Stimulated activated CD4-positive, alpha-beta T cell treated with anti-CD3 and anti-CD28 coated beads, Interleukin-12 subunit alpha, Interleukin-12 subunit beta, amount 100 ng/mL, for 24 hours (primary cell): ENCODE measurements around the gene HECW1.
A peak's percentile ranks its signal among the peaks of the same experiment; 100 is the strongest.
"Not testable (repeated sequence)": the region's sequence is repeated elsewhere in the genome, so short reads cannot be mapped to it uniquely, and the experiment has no call there.

Source experiments
- DNase-seq, 2 experiments: peaks; one replicate each; pipeline ENCODE4 v3.0.0-alpha.2; 2020; ENCODE audit warnings: low read depth in 2 of 2

The HECW1 gene

DNA sequence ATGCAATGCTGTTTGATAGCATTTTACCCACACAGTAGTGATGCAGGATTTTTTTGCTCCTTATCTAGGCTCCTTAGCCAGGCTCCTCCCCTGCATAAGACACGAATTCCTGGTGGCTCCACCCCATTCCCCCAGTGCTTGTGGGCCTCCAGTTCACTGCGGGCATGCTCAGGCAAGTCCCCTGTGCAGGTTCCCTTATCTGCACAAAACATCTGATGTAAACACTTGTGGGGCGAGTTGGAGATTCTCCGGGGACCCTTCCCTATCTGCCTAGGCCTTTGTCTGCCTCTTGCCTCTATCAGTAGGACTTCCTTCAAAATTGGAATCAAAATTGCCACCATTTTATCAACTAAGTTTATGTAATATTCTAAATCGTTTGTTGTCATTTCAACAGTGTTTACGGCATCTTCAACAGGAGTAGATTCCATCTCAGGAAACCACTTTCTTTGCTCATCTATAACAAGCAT, 465.1 kb downstream of the HECW1 start:
- no peak for DNase-seq

DNA sequence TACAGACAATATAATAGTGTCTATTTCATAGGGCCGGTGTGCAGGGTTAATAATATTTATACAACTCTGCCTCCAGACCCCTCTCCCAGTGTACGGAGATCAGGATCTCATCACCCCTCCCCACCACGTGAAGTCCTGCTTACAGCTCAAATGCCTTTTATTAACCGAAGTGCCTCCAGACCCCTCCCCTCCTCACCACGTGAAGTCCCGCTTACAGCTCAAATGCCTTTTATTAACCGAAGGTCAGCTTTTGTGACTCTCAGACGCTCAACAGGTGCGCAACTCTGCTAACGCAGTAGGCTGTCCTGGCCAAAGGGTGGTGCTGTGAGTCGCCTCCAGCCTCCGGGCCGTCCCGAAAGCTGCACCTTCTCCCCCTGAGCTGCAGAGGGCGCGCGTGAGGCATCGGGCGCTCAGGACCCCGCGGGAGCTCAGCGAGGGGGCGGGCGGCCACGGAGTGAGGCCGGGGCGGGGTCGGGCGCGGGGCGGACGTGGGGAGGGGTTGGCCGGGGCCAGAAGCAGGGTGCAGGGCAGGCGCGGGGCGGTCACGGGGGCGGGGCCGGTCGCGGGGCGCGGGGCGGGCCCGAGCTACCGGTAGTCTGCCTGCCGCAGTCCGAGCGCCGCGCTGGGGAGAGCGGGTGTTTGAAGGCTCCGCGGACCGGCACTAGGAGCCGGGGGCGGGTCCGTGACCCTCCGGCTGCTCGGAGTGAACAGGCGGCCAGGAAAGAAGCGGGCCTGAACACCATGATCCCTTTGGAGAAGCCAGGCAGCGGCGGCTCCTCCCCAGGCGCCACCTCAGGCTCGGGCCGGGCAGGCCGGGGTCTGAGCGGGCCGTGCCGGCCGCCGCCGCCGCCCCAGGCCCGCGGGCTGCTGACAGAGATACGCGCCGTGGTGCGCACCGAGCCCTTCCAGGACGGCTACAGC, 470.3 kb downstream of the HECW1 start, which contains the start of gene STK17A:
Gene STK17A (plus strand): TSS at position 606 of the 921 bp plus-strand sequence. CDS start 136 bp downstream, at position 742.
- peak; percentile 86 to 94 for DNase-seq

DNA sequence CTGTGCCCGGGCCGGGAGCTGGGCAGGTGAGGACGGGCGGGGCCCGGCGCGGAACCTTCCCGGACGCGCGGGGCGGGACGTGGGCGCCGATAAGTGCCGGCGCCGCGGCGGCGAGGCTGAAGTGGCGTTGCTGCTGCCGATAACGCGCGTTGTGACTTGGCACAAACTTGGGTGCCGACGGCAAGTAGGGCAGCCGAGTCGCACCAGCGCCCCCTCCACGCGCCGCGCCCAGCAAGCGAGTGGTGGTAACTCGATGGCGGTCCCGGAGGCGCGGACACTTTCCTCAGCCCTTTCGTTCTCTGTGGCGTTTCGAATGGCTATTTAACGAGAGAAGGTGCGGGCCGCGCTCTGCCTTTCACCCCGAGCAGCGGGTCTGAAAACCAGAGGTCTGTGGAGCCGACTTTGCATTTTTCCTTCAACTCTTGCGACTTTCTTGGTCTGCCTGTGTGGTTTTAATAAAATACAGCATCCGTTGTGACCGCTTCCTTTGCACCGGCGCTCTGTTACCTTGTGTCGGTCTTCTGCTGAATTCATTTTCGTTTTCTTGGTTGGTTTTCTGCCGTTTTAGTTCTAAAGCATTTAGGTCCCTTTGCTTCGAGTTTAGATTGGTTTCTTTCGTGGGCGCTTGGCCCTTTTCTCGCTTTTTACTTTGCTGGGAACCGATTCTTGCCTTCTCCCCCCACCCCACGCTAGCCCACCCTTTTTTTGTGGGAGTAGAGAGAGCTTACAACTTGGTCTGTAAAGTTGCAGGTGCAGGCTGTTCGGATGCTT, 471.2 kb downstream of the HECW1 start:
- DNase-seq, result peak; percentile 40 to 42

DNA sequence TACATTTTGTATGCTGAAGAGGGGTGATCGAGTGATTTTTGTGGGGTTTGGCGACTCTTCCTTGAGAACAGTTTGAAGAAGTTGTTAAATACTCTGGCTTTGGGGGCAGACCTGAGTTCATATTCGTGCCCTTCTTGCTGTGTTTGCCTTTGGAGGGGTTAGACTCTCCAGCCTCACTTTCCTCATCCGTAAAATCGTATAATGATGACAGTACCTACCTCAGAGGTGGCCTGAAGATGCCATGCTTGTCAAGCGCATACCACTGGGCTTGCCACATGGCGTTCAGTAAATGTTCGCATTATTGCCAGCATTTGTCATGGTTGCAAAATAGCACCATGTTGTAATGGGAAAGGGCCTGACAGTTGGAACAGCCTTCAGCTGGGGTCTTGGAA, 471.7 kb downstream of the HECW1 start:
- DNase-seq, result no peak

DNA sequence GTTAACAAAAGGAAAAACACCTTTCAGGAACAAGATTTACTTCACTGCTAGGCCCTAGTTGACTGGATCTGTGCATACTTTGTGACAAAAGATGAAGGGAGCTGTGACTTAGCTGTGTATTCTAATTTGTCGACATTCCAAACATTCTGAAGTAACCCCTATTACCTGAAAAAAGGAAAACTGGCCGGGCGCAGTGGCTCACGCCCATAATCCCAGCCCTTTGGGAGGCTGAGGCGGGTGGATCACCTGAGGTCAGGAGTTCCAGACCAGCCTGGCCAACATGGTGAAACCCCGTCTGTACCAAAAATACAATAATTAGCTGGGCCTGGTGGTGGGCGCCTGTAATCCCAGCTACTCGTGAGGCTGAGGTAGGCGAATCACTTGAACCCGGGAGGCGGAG, 472.3 kb downstream of the HECW1 start:
- not testable (repeated sequence) for DNase-seq

DNA sequence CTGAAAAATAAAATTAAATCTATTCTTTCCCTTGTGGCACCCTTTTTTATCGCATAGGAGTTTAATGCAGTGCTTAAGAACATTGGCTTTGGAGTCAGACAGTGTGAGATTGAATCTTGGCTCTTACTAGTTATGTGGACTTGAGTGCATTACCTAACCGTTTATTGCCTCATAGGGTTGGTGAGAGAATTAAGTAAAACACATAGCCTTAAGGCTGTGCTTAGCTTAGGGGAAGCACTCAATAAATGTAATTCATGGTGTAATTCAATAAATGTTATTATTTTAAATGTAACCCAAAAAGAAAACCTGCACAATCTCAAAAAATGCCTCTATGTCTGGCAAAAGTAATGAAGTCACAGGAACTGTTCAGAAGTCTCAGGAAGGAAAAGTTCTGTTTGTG, 473.1 kb downstream of the HECW1 start:
- DNase-seq, result no peak

DNA sequence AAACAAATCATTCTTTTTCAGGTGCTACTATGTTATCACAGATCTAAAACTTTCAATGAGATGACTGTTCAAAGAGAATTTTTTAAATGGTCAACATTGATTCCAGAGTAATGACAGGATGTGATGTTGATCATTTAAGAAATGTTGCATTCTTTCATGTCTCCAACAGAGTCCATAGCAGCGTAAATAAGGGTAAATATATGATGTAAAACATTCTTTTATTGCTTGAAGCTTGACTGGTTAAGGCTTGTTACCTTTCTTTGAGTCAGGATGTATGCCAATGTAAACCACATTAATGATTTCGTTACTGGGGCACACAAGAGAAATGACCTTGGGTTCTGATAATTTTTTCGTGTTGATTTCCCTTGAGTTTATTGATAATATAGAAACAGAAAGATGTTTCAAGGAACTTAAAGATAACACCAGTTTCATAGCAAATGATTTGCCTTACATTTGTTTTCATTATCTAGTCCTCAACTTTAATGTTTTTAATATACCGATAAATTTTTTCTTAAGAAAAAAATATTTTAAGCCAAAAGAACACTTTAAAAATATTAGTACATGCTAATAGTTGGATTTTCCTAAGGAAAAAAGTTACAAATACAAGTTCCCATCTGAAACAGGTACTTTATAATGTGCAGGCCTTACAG, 473.9 kb downstream of the HECW1 start:
- DNase-seq, result no peak

DNA sequence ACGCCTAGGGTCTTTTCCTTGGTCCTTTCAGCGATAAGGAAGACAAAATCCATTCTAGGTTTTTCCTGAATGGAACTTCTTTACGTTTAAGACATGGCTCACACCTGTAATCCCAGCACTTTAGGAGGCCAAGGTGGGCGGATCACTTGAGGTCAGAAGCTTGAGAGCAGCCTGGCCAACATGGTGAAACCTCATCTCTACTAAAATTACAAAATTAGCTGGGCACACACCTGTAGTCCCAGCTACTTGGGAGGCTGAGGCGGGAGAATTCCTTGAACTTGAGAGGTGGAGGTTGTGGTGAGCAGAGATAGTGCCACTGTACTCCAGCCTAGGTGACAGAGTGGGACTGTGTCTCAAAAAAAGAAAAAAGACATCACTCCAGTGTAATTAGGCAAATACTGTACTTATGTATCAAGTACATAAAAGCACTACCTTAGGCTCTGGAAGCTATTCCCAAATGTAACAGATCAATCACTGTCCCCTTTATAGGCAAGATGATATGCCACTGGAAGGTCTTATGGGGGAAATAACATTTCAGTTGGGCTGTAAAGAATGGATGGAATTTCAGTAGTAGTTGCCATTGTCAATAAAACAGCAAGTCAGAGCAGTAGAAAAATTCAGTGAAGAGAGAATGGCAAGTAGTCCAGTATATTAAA, 476.2 kb downstream of the HECW1 start:
- DNase-seq, result no peak

DNA sequence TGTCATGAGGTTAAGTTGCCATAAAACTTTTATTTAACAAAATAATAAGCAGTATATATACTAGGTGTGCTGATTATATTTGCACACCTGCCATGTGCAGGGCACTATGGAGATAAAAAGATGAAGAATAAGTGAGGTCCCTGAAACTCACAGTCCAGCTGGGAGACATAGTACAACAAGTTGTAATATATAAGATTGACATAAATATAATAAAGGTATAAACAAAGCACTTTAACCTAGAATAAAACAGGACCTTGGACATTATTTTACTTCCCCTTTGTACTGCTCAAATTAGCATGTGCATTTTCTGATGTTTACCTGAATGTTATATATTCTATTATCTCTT, 476.7 kb downstream of the HECW1 start:
- no peak for DNase-seq

DNA sequence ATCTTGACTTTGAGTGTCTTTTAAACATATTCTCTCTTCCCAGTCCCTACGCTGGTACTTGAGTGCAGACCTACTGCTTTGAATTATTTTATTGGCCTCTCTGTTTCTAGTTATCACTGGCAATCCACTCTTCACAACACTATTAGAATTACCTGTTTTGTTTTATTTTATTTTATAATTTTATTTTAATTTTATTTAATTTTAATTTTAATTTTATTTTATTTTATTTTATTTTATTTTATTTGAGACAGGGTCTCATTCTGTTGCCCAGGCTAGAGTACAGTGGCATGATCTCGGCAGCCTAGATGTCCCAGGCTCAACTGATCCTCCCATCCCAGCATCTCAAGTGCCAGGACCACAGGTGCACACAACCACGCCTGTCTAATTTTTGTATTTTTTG, 477.3 kb downstream of the HECW1 start:
- no peak for DNase-seq

DNA sequence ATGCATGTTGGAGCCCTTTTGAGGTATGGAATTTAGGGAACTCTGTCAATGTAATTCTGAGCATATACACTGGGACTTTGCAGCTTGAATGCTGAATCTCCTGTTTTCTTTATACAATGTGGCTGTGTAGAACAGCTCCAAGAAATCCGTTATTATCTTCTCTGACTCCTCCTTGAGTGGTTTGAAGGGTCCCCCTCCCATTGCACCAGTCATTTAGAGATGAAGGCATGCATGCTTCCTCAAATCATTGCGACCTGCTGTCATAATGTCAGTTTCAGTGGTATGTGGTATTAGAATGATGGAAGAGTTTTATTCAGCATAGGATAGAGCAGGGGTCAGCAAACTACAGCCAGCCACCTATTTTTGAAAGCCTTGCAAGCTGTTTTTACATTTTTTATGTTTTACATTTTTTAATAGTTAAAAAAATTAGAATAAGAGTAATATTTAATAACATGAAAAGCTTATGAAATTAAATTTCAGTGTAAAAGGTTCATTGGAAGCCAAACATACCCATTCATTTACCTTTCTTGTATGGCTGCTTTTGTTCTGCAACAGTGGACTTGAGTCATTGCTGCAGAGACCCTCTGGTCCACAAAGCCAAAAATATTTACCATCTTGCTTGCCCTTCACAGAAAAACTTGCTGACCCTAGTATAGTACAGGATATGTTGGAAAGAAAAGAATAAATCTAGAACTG, 478.6 kb downstream of the HECW1 start:
- DNase-seq, result no peak

DNA sequence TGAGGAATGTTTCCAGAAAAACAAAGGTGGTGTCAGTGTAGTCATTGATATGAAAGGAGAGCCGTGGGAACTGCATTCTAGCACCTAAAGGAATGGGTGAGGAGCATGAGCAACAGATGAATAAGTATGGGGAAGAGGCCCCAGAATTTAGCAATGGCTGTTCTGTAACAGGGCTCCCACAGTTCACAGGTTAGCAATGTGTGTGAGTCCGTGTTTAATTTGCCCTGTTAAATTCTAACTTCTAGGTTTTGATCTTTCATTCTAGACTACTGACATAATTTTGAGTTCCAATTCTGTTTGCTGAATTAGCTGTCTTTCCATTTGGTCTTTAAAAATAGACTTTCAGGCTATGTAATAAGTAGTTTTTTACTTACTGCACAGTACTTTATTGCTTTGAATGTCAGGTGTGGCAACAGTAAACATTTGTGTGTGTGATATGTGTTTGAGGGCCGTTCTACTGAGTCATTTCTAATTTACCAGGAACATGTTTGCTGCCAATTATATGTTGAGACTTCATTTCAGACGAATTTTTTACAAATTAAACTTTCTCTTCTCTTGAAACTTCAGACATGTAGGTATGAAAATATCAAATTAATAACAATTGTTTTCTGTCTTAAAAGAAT, 479.2 kb downstream of the HECW1 start:
- no peak for DNase-seq

DNA sequence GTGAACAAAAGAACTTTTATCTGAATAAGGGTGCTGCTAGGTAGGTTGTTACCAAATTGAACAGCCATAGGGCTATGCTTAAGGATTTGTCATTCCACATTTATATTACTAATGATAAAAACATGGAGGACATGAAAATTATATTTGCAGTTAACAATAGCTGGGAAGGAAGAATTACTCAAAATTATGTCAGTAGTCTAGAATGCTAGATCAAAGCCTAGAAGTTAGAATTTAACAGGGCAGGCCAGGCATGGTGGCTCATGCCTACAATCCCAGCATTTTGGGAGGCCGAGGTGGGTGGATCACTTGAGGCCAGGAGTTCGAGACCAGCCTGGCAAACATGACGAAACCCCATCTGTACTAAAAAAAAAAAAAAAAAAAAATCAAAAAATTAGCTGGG, 479.9 kb downstream of the HECW1 start:
- DNase-seq, result no peak

DNA sequence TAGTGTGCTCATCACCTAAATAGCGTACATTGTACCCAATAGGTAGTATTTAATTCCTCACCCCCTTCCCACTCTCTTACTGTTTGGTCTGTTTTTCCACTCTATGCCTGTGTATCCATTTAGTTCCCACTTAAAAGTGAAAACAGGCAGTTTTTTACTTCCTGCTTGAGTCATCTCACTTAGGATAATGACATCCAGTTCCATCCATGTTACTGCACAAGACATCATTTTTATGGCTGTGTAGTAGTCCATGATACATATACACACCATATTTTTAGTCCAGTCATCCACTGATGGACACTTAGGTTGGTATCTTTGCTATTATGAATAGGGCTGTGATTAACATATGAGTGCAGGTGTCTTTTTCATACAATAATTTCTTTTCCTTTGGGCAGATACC, 480.6 kb downstream of the HECW1 start:
- no peak for DNase-seq

DNA sequence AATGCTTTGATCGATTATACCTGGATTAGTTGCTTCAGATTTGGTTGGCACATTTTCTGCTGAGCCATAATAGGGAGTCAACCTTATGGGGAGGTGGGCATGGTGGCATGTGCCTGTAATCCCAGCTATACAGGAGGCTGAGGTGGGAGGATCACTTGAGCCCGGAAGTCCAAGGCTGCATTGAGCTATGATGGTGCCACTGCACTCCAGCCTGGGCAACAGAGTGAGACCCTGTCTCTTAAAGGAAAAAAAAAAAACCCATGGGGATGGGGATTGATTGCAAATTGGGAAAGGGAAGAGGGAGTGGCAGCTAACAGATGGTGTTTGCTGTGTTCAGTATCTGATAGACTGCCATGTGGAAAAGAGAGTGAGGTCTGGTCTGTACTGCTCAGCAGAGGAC, 481.6 kb downstream of the HECW1 start:
- DNase-seq, result no peak

DNA sequence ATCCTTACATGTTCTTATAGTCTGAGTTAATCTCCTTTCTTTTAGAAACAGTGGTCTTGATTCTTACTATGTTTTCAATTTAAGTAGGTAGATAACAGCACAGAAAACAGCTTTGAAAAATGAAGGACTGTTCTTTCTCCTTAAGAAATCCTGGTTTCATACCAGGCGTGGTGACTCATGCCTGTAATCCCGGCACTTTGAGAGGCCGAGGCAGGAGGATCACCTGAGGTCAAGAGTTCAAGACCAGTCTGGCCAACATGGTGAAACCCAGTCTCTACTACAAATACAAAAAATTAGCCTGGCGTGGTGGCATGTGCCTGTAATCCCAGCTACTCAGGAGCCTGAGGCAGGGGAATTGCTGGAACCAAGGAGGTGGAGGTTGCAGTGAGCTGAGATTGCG, 484.0 kb downstream of the HECW1 start:
- not testable (repeated sequence) for DNase-seq

DNA sequence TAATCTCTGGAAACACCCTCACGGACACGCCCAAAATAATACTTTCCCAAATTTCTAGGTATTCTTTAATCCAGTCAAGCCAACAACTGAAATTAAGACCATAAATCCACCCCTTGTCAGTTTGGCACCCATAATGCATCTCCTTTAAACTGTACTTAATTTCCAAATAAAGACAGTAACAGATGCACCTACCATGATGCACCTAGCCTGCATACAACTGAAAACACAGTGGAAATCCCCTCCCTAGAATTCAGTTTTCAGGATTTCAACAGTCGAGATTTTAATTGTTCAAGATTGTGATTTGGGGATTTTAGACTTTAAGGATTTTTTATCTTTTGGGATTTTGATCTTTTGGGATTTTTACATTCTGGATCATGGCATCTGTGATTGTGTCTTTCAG, 487.6 kb downstream of the HECW1 start:
- no peak for DNase-seq

DNA sequence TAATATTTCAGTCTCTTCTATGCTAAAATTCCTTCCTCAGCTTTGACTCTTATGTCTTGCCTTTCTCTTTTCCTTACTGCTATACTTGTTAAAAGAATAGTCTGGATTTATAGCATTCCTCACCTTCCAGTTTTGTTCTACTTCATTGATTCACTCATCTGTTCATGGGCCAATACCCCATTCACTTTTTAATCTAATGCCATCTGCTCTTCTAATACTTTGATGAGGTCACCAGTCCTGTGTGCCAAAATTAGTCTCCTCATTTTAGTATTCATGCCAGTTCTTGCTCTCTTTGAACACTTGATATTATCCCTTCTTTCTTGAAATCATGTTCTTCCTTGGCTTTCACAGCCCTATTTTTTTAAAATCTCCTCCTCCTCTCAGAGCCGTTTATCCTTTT, 489.8 kb downstream of the HECW1 start:
- DNase-seq, result no peak

DNA sequence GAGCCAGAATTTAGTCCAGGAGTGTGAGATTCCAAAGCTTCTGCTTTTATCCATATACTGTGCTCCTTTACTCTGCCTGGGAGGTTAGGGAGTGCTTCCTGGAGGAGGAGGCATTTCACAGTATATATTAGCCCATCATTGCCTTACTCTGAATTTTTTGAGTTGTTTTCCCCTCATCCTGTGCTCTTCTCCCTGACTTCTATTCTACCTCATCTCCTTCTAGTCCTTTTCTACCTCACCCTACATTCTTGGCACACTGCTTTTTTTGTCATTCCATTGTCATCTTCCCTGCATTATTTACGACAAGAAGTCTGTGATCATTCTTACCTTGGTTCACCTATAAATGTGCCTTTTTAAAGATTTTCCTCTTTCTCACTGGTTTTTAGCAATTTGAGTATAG, 491.8 kb downstream of the HECW1 start:
- DNase-seq, result no peak

DNA sequence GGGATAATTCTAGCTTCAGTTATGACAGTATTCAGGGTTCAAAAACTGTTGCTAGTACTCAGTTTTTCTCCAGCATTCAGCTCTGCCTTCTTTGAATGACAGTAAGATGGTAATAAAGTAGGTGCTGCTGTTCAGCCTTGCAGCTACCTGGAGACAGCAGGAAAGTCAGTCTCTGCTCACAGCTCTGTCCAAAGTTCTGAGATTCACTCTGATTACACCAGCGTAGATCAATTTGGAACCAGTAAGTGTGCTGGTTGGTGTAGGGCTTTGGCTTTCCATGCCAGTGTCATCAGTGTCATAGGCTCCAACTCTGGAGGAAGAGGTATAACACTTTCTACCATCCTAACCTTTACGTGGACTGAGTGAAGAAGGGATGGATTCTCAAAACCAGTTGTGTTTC, 496.6 kb downstream of the HECW1 start:
- DNase-seq, result no peak

DNA sequence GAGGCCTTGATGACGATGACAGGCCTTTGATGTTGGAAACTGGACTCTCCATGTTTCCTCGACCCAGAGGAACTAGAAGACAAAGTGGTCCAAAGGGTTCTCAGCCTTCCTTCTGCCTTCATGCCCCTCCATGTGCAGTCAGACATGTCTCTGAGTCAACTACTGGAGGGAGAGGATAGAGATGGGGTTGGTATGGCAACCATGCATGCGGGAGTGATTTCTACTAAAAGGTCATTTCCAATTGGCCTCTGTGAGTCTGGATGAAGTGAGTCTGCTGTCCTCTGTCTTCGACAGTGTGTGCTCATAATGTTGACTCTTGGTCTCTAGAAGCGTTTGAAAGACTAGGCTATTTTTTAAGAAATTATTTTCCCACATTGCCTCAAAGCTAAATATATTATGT, 499.7 kb downstream of the HECW1 start:
- no peak for DNase-seq
